BE2C (cell line): ENCODE results near the gene NR2C2.

Source experiments
- DNase-seq: peaks from one replicate; pipeline ENCODE4 v3.0.0-alpha.2; 2020
- H3K27me3 ChIP-seq: fragments of 250-450 bp; sonication (Bioruptor Pico); 2 replicates; pipeline ENCODE4 v1.5.1; 2020; ENCODE audit warnings: mild to moderate bottlenecking
- H3K36me3 ChIP-seq: fragments of 250-450 bp; sonication (Bioruptor Pico); 2 replicates; pipeline ENCODE4 v1.5.1; 2020; ENCODE audit warnings: mild to moderate bottlenecking
- H3K4me1 ChIP-seq: fragments of 250-450 bp; sonication (Bioruptor Pico); 2 replicates; pipeline ENCODE4 v1.5.1; 2020
- H3K4me3 ChIP-seq: 2 replicates; pipeline ENCODE4 v1.5.1; 2011; ENCODE audit warnings: low read depth, low read length
- H3K9me3 ChIP-seq: fragments of 250-450 bp; sonication (Bioruptor Pico); 2 replicates; pipeline ENCODE4 v1.5.1; 2020
- CTCF ChIP-seq: IDR thresholded peaks from 2 replicates; pipeline ENCODE4 v1.5.1; 2012; ENCODE audit warnings: mild to moderate bottlenecking, low read depth, low read length

Gene NR2C2

GRCh38 chr3:15083252-15083651, 135.9 kb downstream of the NR2C2 start:
- Histone ChIP-seq H3K36me3 (peaks cover 6% of the 10 kb centered on the region), H3K4me3 (no peak overlapping the region), H3K9me3 (no peaks in the 10 kb centered on the region), H3K27me3 (no peaks in the 10 kb centered on the region), H3K4me1 (no peaks in the 10 kb centered on the region)
- DNase-seq, result no peak
- no peak for TF ChIP-seq CTCF

GRCh38 chr3:15086263-15086662, 138.9 kb downstream of the NR2C2 start:
- Histone ChIP-seq H3K4me3 (no peak overlapping the region), H3K27me3 (no peaks in the 10 kb centered on the region), H3K9me3 (no peaks in the 10 kb centered on the region), H3K4me1 (no peaks in the 10 kb centered on the region), H3K36me3 (peaks cover 6% of the 10 kb centered on the region)
- no peak for DNase-seq
- no peak for TF ChIP-seq CTCF

- Histone ChIP-seq H3K36me3 (peaks cover 6% of the 10 kb centered on the region), H3K4me3 (no peak overlapping the region), H3K4me1 (no peaks in the 10 kb centered on the region), H3K9me3 (no peaks in the 10 kb centered on the region), H3K27me3 (no peaks in the 10 kb centered on the region)
- no peak for DNase-seq
- TF ChIP-seq CTCF, result no peak
Observed at GRCh38 chr3:15086699-15087098, 139.3 kb downstream of the NR2C2 start.

GRCh38 chr3:15089201-15089600, 141.8 kb downstream of the NR2C2 start:
- no peaks in the 10 kb centered on the region for H3K4me1 ChIP-seq
- no peak for TF ChIP-seq CTCF
- DNase-seq, result no peak
- H3K9me3 ChIP-seq, result no peaks in the 10 kb centered on the region
- peaks cover 6% of the 10 kb centered on the region; the same call in 1 of the 2 replicates for H3K36me3 ChIP-seq
- H3K4me3 ChIP-seq, result no peak overlapping the region
- no peaks in the 10 kb centered on the region for H3K27me3 ChIP-seq

GRCh38 chr3:15091575-15091974, 144.2 kb downstream of the NR2C2 start:
- DNase-seq, result no peak
- no peak for TF ChIP-seq CTCF
- Histone ChIP-seq H3K4me1 (no peaks in the 10 kb centered on the region), H3K36me3 (no peaks in the 10 kb centered on the region), H3K27me3 (no peaks in the 10 kb centered on the region), H3K4me3 (no peak overlapping the region), H3K9me3 (no peaks in the 10 kb centered on the region)

DNA sequence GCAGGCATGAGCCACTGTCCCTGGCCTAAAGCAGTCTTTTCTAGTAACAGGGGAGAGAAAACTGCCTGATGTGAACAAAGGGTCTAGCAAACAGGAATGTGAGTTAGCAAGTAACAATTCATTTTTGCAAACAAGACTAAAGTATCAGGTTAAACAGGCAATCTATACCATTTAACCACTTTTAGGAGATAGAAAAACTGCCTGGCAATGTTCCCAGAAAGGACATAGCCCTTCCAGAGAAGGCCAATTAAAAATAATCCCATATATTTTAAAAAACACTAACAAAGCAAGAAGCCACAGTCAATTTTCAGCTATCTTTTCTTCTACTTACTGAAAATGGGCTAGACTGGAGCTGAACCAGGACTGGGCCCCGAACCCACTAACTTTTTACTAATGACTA, 145.3 kb downstream of the NR2C2 start:
- Histone ChIP-seq H3K9me3 (no peaks in the 10 kb centered on the region), H3K27me3 (no peaks in the 10 kb centered on the region), H3K4me3 (no peak overlapping the region), H3K36me3 (no peaks in the 10 kb centered on the region), H3K4me1 (no peaks in the 10 kb centered on the region)
- TF ChIP-seq CTCF, result no peak
- DNase-seq, result no peak
